GM18499 (cell line): ENCODE data around the gene ACSBG1.

ENCODE experiments used
- ATAC-seq: cut with Tn5 transposase; IDR thresholded peaks from one replicate; pipeline ENCODE4 v1.9.1; 2021; ENCODE audit warnings: moderate number of reproducible peaks; ENCODE audit not compliant: insufficient read depth, unreplicated experiment

Gene ACSBG1

GRCh38 chr15:78224023-78224411, 10.3 kb downstream of the ACSBG1 start:
- no peak for ATAC-seq

GRCh38 chr15:78223396-78224022, 10.9 kb downstream of the ACSBG1 start:
- no peak for ATAC-seq

- ATAC-seq = no peak
Observed at GRCh38 chr15:78222745-78223395, 11.5 kb downstream of the ACSBG1 start.

- no peak for ATAC-seq
Observed at GRCh38 chr15:78220713-78221112, 13.7 kb downstream of the ACSBG1 start.

- ATAC-seq = no peak
Observed at GRCh38 chr15:78216276-78217104, 17.9 kb downstream of the ACSBG1 start.

GRCh38 chr15:78213956-78214355, 20.4 kb downstream of the ACSBG1 start:
- no peak for ATAC-seq

GRCh38 chr15:78213425-78213750, 21.0 kb downstream of the ACSBG1 start:
- no peak for ATAC-seq

GRCh38 chr15:78212546-78213424, 21.6 kb downstream of the ACSBG1 start:
- no peak for ATAC-seq

- no peak for ATAC-seq
Observed at GRCh38 chr15:78212008-78212407, 22.4 kb downstream of the ACSBG1 start.

GRCh38 chr15:78211189-78211921, 23.0 kb downstream of the ACSBG1 start:
- no peak for ATAC-seq

- no peak for ATAC-seq
Observed at GRCh38 chr15:78210349-78210717, 24.0 kb downstream of the ACSBG1 start.

- no peak for ATAC-seq
Observed at GRCh38 chr15:78209646-78210348, 24.6 kb downstream of the ACSBG1 start.

GRCh38 chr15:78208887-78209645, 25.3 kb downstream of the ACSBG1 start:
- no peak for ATAC-seq

GRCh38 chr15:78208341-78208844, 26.0 kb downstream of the ACSBG1 start:
- ATAC-seq = no peak

- no peak for ATAC-seq
Observed at GRCh38 chr15:78207641-78208340, 26.6 kb downstream of the ACSBG1 start.

- no peak for ATAC-seq
Observed at GRCh38 chr15:78207110-78207458, 27.3 kb downstream of the ACSBG1 start.

GRCh38 chr15:78206326-78207109, 27.8 kb downstream of the ACSBG1 start:
- no peak for ATAC-seq
